HTR-8/SVneo (cell line): Measurements from ENCODE around the gene PPFIA3.
"Not testable (repeated sequence)": the region's sequence is repeated elsewhere in the genome, so short reads cannot be mapped to it uniquely, and the experiment has no call there.

Experiments used
- DNase-seq: peaks from one replicate; pipeline ENCODE4 v3.0.0; 2011; ENCODE audit warnings: low spot score, mixed read lengths; ENCODE audit not compliant: insufficient read length
- FAIRE-seq: peaks from 2 replicates; lab custom pipeline; 2011; peaks lifted over from hg19 to GRCh38; lab: Jason Lieb, UNC

Gene PPFIA3

DNA sequence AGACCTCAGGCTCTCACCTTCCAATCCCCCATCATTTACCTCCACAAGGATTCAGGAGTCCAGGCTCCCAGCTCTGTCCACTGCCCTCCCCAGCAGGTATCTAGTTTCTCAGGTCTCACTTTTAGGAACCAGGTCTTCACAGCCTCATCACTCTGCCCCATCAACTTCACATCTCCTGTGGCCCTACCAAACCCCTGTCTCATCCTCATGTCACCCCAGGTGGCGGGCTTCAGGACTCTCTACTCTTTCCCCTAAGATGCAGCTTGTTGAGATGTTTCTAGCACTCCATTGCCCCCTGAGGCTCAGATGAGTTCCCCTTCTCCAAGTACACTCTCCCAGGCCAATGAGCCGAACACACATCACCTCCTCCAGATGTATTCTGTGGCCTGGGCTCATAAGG is 1.5 kb downstream of the PPFIA3 start:
- DNase-seq (no peak), FAIRE-seq (no peak)

DNA sequence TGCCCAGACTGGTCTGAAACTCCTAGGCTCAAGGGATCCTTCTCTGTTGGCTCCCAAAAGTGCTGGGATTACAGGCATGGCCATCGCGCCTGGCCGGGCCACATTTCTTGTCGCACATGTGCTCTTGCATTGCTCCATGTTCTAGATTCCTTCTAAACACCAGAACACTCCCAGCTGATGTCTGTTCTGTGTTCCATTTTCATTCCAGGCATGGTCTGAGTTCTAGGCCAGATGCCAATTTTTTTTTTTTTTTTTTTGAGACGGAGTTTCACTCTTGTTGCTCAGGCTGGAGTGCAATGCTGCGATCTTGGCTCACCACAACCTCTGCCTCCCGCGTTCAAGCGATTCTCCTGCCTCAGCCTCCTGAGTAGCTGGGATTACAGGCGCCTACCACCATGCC is 2.5 kb downstream of the PPFIA3 start:
- FAIRE-seq, DNase-seq: not testable (repeated sequence)

DNA sequence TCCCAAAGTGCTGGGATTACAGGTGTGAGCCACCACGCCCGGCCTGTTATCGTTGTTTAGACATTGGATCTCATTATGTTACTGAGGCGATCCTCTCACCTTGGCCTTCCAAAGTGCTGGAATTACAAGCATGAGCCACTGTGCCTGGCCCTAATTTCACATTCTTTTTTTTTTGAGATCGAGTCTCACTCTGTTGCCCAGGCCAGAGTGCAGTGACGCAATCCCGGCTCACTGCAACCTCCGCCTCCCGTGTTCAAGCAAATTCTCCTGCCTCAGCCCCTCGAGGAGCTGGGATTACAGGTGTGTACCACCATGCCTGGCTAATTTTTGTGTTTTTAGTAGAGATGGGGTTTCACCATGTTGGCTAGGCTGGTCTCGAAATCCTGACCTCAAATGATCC is 3.9 kb downstream of the PPFIA3 start:
- FAIRE-seq, DNase-seq: not testable (repeated sequence)

DNA sequence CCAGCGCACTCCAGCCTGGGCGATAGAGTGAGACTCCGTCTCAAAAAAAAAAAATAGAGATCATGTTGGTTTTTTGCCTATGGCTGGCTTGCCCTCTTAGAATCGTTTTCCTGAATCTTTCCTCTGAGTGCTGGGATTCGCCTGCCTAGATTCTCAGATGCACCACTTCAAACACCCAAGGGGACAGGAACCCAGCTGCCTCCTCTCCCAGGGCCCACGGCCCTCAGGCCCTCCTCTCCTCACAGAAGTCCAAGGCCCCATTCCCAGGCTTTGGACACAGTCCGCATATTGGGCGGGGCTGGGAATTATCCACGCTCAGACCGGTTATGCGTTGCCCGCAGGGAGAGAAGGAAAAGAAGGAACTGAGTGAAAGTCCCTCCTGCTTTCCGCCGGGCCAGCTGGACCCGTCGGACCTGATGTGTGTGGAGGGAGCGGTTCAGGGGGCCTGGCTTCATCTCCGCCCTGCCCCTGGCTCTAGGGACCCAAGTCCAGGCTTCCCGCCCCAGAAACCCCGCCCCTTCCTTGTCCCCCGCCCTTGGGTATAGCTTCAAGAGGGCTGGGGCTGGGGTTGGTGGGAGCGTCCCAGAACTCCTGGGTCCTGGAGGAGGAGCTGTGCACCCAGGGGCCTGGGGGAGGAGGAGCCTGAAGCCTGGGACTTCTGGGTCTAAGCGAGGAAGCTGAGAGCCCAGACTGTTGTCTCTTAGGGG is 5.8 kb downstream of the PPFIA3 start:
- DNase-seq (no peak), FAIRE-seq (no peak)

GRCh38 chr19:49126575-49126974 is 7.2 kb downstream of the PPFIA3 start:
- DNase-seq (no peak), FAIRE-seq (no peak)

- not testable (repeated sequence) for DNase-seq, FAIRE-seq
These were observed 7.9 kb downstream of the PPFIA3 start for GRCh38 chr19:49127225-49127624.

DNA sequence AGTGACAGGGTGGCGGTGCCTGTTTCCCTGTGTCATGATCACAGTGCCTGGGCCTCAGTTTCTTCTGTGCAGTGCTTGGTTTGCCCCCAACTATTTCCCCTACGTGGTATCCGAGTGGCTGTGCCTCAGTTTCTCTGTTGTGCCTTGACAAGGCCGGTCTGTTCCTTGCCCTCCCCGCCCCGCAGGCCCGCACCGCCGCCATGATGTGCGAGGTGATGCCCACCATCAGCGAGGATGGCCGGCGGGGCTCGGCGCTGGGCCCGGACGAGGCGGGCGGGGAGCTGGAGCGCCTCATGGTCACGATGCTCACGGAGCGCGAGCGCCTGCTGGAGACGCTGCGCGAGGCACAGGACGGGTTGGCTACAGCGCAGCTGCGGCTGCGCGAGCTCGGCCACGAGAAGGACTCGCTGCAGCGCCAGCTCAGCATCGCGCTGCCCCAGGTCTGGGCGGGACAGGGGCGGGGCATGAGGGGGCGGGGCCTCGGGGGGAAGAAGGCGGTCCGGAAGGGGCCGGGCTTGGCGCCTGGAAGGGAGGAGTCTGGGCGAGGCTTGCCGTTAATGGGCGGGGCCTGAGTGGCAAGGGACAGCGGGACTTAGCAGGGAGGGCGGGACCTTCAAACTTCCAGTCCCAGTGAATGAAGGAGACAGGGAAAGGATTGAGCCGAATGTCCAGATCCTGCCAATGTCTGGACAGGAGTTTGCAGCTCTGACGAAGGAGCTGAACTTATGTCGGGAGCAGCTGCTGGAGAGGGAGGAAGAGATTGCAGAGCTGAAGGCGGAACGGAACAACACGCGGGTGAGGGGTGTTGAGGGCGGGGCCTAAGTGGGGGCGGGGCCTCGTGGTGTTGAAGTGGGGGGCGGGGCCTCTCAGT is 8.6 kb downstream of the PPFIA3 start:
- FAIRE-seq (peak; percentile 96), DNase-seq (peak; percentile 98)

GRCh38 chr19:49128545-49129237 is 9.3 kb downstream of the PPFIA3 start:
- DNase-seq (no peak), FAIRE-seq (peak; percentile 42)

DNA sequence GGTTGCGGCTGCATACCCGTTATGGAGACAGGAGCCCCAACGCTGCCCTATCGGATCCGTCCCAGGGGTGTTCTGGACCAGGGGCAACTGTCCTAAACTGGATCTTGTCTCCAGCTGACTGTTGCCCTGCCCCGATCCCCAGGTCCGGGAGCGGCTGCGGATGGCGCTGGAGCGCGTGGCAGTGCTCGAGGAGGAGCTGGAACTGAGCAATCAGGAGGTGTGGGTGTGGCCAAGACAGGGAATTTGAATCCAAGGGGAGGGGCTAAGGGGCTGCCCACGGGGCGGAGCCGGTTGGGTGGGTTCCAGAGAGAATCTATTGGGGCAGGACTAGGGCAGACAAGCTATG is 9.9 kb downstream of the PPFIA3 start:
- DNase-seq, result no peak
- no peak for FAIRE-seq

DNA sequence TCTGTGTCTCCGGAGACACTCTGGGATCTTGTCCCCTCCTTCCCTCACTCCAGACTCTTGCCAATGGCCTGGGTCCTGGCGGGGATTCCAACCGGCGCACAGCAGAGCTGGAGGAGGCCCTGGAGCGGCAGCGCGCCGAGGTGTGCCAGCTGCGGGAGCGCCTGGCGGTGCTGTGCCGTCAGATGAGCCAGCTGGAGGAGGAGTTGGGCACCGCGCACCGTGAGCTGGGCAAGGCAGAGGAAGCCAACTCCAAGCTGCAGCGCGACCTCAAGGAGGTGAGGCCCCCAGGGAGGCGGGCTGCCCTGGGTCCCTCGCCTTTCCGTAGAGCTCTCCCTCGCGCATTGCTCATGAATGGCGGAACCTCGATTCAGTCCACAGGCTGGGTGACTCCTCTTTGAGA is 11.0 kb downstream of the PPFIA3 start:
- DNase-seq (no peak), FAIRE-seq (no peak)

GRCh38 chr19:49132974-49133609 is 13.7 kb downstream of the PPFIA3 start:
- FAIRE-seq (no peak), DNase-seq (no peak)

- no peak for FAIRE-seq
- no peak for DNase-seq
These were observed 14.5 kb downstream of the PPFIA3 start for GRCh38 chr19:49133621-49134454.

DNA sequence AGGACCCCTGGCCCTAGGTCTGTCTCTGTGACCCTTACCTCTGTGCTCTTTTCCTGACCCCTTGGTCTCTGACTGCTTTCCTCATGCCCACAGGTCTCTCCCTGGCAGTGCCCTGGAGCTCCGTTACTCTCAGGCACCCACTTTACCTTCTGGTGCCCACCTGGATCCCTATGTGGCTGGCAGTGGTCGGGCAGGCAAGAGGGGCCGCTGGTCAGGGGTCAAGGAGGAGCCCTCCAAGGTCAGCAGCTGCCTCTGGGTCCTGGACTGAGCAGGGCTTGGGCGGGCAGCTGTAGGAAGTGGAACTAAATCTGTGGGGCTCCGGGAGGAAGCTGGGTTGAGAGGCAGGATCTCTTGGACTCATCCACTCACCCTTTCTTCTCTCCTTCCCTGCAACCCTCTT is 16.3 kb downstream of the PPFIA3 start:
- no peak for FAIRE-seq
- no peak for DNase-seq

DNA sequence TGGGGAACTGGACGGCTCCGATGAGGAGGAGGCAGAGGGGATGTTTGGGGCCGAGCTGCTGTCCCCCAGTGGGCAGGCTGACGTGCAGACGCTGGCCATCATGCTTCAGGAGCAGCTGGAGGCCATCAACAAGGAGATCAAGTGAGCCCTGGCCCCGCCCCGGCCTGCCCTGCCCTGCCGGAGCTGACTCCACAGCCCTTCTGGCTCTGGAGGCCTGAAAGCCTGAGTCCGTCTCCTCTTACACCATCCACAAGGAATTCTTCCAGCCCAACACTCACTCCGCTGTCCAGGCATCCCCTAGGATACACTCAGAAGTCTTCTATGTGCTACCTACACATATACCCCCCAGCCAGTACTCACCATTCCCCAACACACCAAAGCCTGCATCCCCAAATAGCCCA is 17.4 kb downstream of the PPFIA3 start:
- no peak for DNase-seq
- no peak for FAIRE-seq

DNA sequence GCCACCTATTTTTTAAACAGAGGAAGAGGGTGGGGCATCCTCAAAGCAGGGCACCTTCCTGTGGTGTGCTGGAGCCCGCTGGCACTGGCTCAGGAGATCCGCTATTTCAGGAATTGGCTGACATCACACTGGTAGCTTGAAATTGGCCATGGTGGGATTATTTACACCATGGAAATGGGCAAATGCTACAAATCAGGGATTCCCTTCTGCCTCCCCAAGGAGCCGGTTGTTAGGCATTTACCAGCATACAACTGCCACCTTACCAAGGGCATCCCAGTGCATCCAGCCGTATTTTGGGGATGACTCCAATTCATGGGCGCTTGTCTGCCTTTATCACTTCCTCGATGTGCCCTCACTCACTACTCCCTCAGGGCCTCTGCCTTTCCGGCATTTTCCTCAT is 21.6 kb downstream of the PPFIA3 start:
- DNase-seq (no peak), FAIRE-seq (no peak)

DNA sequence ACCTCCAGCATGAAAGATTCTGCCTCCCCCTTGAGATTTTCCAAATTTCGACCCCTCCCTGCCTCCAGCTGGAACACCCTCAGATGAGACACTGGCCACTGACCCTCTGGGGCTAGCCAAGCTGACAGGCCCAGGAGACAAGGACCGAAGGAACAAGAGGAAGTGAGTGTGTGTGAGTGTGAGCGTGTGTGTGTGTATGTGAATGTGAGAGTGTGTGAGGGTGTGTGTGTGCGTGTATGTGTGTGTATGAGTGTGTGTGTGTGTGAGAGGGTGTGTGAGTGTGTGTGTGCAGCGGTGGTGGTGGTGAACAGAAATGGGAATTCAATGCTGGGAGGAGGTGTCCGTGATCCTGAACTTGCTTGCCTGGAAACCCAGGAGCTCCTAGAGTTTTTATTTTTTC is 22.0 kb downstream of the PPFIA3 start:
- no peak for DNase-seq
- FAIRE-seq, result peak; percentile 78

GRCh38 chr19:49142866-49143335 is 23.6 kb downstream of the PPFIA3 start:
- FAIRE-seq (peak; percentile 95), DNase-seq (peak; percentile 92)

DNA sequence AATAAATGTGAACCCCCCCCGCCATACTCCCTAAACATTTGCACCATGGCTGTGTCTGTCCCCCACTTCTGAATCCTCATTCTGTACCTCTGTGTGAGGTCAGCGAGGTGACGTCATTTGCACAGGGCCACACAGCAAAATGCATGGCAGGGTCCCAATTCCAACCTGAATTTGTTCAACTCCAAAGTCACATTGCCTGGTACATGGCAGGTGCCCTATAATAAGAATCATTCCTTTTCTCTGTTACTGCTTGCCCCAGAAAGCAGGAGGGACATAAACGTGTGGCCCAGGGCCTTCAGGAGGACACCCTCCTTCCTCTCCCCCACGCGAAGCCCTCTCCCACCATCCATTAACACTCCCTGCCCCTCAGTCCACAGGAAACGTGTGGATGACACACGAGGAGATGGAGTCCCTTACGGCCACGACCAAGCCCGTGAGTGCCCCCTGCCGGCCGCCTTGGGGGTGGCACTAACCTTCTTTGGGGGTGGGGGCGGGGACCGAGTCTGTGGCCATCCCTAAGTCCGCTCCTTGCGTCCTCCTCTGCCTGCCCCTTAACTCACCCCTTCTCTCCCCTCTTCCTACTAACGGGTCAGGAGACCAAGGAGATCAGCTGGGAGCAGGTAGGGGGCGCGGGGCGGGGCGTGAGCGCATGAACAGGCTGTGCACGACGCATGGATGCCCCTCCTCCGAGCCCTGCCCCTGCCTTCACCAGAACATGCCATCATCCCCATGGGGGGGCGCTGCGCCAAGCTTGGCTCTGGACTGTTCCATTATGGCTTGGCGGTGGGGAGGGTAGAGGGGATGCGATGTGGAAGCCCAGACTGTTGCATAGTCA is 26.4 kb downstream of the PPFIA3 start:
- FAIRE-seq (no peak), DNase-seq (peak; percentile 64)

DNA sequence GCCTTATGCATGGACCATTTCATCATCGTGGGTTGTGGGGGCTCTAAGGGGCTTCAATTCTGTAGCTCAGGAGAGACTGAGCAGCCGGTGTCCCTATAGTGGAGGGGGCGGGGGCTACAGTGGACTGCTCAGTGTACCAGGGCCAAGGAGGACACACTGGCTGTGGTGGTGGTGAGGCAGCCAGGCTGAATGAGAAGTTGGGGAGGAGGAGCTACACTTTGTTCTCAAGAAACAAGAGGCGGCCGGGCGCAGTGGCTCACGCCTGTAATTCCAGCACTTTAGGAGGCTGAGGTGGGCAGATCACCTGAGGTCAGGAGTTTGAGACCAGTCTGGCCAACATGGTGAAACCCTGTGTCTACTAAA is 27.0 kb downstream of the PPFIA3 start:
- FAIRE-seq, DNase-seq: not testable (repeated sequence)
